SU-DHL-6 (cell line): ENCODE data around the gene RAPGEF3.

Source experiments
- EZH2phosphoT487 ChIP-seq: fragments of 200-600 bp; sonication (generic), shearing (Covaris generic); conservative IDR thresholded peaks from 2 replicates; pipeline ENCODE4 v1.6.1; 2018; ENCODE audit warnings: mild to moderate bottlenecking, antibody characterized with exemption, low read length, moderate library complexity, mixed read lengths
- TF ChIP-seq, protein P1 (sequence below): fragments of 200-600 bp; sonication (generic); IDR thresholded peaks from one replicate; pipeline ENCODE4 v1.5.1; 2017; ENCODE audit warnings: antibody characterized with exemption, mild to moderate bottlenecking, low read length, moderate library complexity; ENCODE audit not compliant: insufficient read depth, poor library complexity, severe bottlenecking

DNA sequence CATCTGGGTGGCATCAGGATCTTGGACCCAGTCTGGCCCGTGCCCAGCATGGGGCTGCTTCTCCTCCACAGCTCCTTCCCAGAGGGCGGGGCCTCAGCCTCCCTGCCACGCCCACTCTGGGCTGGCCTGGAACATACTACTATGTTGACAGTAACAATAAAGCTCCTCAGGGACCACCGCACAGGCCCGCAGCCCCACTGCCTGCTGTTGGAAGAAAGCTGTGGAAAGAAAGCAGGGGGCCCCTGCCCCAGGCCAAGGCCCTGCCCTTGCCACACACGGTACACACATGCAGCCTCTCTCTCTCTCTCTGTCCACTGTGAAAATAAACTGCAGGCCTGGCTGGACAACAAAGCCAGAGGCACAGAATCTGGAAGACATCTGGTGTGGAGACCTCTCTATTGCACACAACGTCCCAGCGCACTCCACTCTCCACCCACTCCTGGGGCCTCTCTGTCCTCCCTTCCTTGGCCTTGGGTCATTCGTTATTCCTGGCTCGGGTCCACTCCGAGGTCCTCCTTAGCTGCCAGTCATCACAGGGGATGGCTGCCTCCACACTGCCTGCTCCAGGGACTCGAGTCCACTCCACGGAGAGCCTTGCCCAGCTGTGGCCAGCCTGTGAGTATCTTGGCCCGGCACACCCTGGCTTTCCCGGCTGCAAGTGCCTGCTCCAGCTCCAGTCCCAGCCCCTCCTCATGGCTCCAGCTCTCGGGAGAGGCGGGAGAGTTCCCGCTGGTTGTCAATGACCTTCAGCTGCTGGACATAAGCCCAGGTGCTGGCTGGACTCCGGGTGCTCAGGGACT is 21.6 kb downstream of the RAPGEF3 start:
- TF ChIP-seq, protein P1, sequence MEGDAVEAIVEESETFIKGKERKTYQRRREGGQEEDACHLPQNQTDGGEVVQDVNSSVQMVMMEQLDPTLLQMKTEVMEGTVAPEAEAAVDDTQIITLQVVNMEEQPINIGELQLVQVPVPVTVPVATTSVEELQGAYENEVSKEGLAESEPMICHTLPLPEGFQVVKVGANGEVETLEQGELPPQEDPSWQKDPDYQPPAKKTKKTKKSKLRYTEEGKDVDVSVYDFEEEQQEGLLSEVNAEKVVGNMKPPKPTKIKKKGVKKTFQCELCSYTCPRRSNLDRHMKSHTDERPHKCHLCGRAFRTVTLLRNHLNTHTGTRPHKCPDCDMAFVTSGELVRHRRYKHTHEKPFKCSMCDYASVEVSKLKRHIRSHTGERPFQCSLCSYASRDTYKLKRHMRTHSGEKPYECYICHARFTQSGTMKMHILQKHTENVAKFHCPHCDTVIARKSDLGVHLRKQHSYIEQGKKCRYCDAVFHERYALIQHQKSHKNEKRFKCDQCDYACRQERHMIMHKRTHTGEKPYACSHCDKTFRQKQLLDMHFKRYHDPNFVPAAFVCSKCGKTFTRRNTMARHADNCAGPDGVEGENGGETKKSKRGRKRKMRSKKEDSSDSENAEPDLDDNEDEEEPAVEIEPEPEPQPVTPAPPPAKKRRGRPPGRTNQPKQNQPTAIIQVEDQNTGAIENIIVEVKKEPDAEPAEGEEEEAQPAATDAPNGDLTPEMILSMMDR: no peak
- TF ChIP-seq EZH2phosphoT487: no peak
